Uterus (tissue), 4 donors: ENCODE measurements around the gene KIF26B. TPM values are rescaled to one million over a fixed set of nuclear protein-coding genes. Genes with fewer than 3 reads are reported as not detected.

Experiments
- DNase-seq, 2 donors: peaks; one replicate each; pipeline ENCODE4 v3.0.0-alpha.2; 2019 to 2020
- H3K27ac ChIP-seq, 2 donors: fragments of 200-600 bp; sonication (generic); 1 replicate in 1 of 2; 2 replicates in 1 of 2; pipeline ENCODE4 v1.5.1; 2016 to 2018
- H3K27me3 ChIP-seq, 2 donors: fragments of 200-600 bp; sonication (generic); one replicate each; pipeline ENCODE4 v1.5.1; 2018 to 2019; ENCODE audit warnings: control low read depth in 1 of 2
- H3K36me3 ChIP-seq, 2 donors: fragments of 200-600 bp; sonication (generic); one replicate each; pipeline ENCODE4 v1.5.1; 2019; ENCODE audit warnings: control low read depth in 1 of 2
- H3K4me1 ChIP-seq, 2 donors: fragments of 200-600 bp; sonication (generic); one replicate each; pipeline ENCODE4 v1.5.1; 2018 to 2019; ENCODE audit warnings: control low read depth in 1 of 2
- H3K4me3 ChIP-seq, 2 donors: fragments of 200-600 bp; sonication (generic); 1 replicate in 1 of 2; 2 replicates in 1 of 2; pipeline ENCODE4 v1.5.1; 2018 to 2019; ENCODE audit warnings: mild to moderate bottlenecking in 1 of 2
- H3K9me3 ChIP-seq, 2 donors: fragments of 200-600 bp; sonication (generic); one replicate each; pipeline ENCODE4 v1.5.1; 2019; ENCODE audit warnings: control low read depth in 1 of 2
- POLR2A ChIP-seq, 2 donors: fragments of 450-650 bp; IDR thresholded peaks; one replicate each; pipeline ENCODE4 v1.6.1; 2016; ENCODE audit warnings: antibody characterized with exemption in 2 of 2, mild to moderate bottlenecking in 1 of 2, moderate library complexity in 1 of 2
- intact Hi-C: fragments of 100-400 bp; cut with DNase I; formaldehyde crosslinking; loops from one replicate; pipeline ENCODE4 v1.15.1; 2023; ENCODE audit warnings: low total_unique reads
- total RNA-seq, 4 donors: library from RNA; depleted of rRNA in 3 of 4; stranded (reverse); fragments of >200 nt in 3 of 4; gene quantifications; one replicate each; pipeline versions ENCODE4 v1.1.0 to v1.2.4, GENCODE V29; 2014 to 2023
- TF ChIP-seq, protein P1 (sequence below), 4 experiments: fragments of 200-600 bp in 2 of 4; fragments of 450-650 bp in 2 of 4; sonication (generic) in 2 of 4; IDR thresholded peaks; one replicate each; pipeline ENCODE4 v1.5.1; 2016 to 2019; ENCODE audit warnings: antibody characterized with exemption in 4 of 4, mild to moderate bottlenecking in 2 of 4, moderate library complexity in 1 of 4
- donor health status: DM: yes; HTN: yes; CAD: no.

KIF26B gene
- total RNA-seq, 4 donors from 2014 or later, result 0.27 to 17.4 (median 1.3) TPM; not detected in 1

DNA sequence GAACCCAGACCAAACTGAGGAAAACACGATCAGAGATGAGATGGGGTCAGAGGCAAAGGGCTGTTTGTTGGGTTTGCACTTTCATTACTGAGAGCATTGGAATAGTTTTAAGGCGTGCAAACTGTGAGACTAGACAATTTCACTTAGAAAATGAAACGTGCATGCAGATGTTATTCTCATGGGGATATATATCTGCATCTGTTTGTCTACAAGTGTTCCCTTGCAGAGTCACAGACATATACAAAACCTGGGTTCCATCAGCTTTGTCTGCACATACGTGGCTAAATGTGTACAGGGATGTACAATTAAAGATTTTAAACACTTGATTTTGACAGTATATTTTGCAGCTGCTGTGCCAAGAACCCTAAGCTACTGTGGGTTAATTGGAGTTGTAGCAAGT lies 355.4 kb downstream of the KIF26B start:
- no peak for TF ChIP-seq POLR2A (IDR thresholded peaks at IDR 0.05)
- TF ChIP-seq, protein P1, sequence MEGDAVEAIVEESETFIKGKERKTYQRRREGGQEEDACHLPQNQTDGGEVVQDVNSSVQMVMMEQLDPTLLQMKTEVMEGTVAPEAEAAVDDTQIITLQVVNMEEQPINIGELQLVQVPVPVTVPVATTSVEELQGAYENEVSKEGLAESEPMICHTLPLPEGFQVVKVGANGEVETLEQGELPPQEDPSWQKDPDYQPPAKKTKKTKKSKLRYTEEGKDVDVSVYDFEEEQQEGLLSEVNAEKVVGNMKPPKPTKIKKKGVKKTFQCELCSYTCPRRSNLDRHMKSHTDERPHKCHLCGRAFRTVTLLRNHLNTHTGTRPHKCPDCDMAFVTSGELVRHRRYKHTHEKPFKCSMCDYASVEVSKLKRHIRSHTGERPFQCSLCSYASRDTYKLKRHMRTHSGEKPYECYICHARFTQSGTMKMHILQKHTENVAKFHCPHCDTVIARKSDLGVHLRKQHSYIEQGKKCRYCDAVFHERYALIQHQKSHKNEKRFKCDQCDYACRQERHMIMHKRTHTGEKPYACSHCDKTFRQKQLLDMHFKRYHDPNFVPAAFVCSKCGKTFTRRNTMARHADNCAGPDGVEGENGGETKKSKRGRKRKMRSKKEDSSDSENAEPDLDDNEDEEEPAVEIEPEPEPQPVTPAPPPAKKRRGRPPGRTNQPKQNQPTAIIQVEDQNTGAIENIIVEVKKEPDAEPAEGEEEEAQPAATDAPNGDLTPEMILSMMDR (IDR thresholded peaks at IDR 0.05), result no peak
- Histone ChIP-seq H3K27me3 (no peaks in the 10 kb centered on the region), H3K36me3 (no peaks in the 10 kb centered on the region), H3K9me3 (no peaks in the 10 kb centered on the region), H3K4me3 (no peak overlapping the region), H3K27ac (no peak overlapping the region), H3K4me1 (peaks cover 0 to 5% of the 10 kb centered on the region in 2 donors)
- DNase-seq, result no peak
- intact Hi-C loops, result no loop called here

DNA sequence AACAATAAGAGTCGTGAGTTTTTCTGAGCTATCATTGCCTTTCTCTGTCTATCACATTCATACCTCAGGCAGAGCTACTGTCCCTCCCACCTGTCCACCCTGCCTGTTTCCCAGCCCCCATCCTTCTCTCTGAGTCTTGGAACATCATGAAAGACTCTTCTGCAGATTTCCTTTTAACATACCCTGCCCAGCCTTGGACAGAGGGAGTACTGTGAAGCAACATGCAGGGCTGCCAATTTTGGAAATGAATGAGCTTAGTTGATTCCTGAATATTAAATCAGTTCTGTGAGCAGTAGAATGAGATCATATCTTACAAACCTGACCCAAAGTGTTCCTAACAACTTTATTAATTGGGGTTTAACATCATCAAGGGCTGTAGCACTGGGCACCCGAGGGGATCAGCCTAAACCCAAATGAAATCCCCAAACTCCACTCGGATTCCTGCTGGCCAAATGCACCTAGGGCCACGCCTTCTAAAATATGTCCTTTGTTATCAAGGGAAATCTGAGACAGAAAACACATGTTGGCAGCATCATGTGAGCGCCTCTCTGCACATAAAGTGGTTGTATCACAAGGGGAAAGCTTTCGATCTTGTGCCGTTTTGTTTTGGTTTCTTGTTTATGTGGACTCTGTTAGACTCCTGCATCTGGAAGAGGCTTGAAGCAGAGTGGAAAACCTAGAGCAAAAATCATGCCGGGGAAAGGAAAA lies 357.6 kb downstream of the KIF26B start:
- H3K27ac ChIP-seq, result no peak overlapping the region
- TF ChIP-seq, protein P1 (IDR thresholded peaks at IDR 0.05), result no peak
- TF ChIP-seq POLR2A (IDR thresholded peaks at IDR 0.05), result no peak
- no peaks in the 10 kb centered on the region for H3K9me3 ChIP-seq
- H3K27me3 ChIP-seq, result no peaks in the 10 kb centered on the region
- H3K4me3 ChIP-seq, result no peak overlapping the region
- intact Hi-C loops, result no loop called here
- H3K36me3 ChIP-seq, result no peaks in the 10 kb centered on the region
- H3K4me1 ChIP-seq, result peaks cover 0 to 5% of the 10 kb centered on the region in 2 donors
- no peak for DNase-seq

DNA sequence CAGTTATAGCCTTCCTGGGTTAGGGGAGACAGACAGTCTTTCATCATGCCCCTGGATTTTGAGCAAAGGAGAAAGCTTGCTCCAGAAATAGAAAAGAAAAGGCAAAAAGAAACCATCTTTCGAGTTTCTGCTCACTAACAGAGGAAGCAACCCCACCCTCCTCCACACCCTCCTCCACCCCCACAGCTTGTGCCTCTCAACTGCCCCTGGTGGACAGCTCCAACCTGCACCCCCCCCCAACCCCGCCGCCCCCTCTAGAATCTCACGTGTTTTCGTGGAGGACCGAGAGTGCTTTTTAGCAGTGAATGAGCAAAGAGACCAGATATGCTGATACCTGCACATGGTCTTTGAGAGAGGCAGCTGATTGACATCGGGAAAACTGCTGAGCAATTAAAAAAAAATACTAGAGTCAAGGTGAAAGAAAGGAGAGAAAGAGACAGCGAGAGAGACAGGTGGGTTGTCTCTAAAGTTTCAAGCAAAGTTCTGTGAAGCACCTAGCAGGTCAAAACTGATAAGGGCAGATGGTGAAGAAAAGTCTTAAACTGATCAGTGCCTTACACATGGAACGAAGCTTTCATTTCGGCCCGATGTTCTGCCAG lies 358.3 kb downstream of the KIF26B start:
- no peak overlapping the region for H3K27ac ChIP-seq
- no peak overlapping the region for H3K4me3 ChIP-seq
- H3K36me3 ChIP-seq, result no peaks in the 10 kb centered on the region
- peaks cover 0 to 5% of the 10 kb centered on the region in 2 donors for H3K4me1 ChIP-seq
- no peak for DNase-seq
- H3K27me3 ChIP-seq, result no peaks in the 10 kb centered on the region
- intact Hi-C loops, result no loop called here
- no peaks in the 10 kb centered on the region for H3K9me3 ChIP-seq
- TF ChIP-seq POLR2A (IDR thresholded peaks at IDR 0.05), result no peak
- TF ChIP-seq, protein P1 (IDR thresholded peaks at IDR 0.05), result no peak

GRCh38 chr1:245516284-245516759 lies 361.5 kb downstream of the KIF26B start:
- no peaks in the 10 kb centered on the region for H3K9me3 ChIP-seq
- H3K27ac ChIP-seq, result no peak overlapping the region
- H3K4me1 ChIP-seq, result peaks cover 0 to 5% of the 10 kb centered on the region in 2 donors
- no peaks in the 10 kb centered on the region for H3K36me3 ChIP-seq
- intact Hi-C loops, result no loop called here
- DNase-seq, result no peak
- H3K27me3 ChIP-seq, result no peaks in the 10 kb centered on the region
- H3K4me3 ChIP-seq, result no peak overlapping the region
- no peak for TF ChIP-seq POLR2A (IDR thresholded peaks at IDR 0.05)
- TF ChIP-seq, protein P1 (IDR thresholded peaks at IDR 0.05), result no peak

GRCh38 chr1:245520611-245521010 lies 365.8 kb downstream of the KIF26B start:
- no peak overlapping the region for H3K4me3 ChIP-seq
- H3K27ac ChIP-seq, result no peak overlapping the region
- intact Hi-C loops, result no loop called here
- H3K36me3 ChIP-seq, result no peaks in the 10 kb centered on the region
- no peaks in the 10 kb centered on the region for H3K4me1 ChIP-seq
- DNase-seq, result no peak
- no peaks in the 10 kb centered on the region for H3K9me3 ChIP-seq
- TF ChIP-seq, protein P1 (IDR thresholded peaks at IDR 0.05), result no peak
- TF ChIP-seq POLR2A (IDR thresholded peaks at IDR 0.05), result no peak
- no peaks in the 10 kb centered on the region for H3K27me3 ChIP-seq
